GM21619 (cell line): ENCODE results near the gene KIF26A.
"Not testable (repeated sequence)": the region's sequence is repeated elsewhere in the genome, so short reads cannot be mapped to it uniquely, and the experiment has no call there.

Experiments used
- ATAC-seq: cut with Tn5 transposase; IDR thresholded peaks from one replicate; pipeline ENCODE4 v1.9.1; 2021; ENCODE audit not compliant: unreplicated experiment

KIF26A gene

DNA sequence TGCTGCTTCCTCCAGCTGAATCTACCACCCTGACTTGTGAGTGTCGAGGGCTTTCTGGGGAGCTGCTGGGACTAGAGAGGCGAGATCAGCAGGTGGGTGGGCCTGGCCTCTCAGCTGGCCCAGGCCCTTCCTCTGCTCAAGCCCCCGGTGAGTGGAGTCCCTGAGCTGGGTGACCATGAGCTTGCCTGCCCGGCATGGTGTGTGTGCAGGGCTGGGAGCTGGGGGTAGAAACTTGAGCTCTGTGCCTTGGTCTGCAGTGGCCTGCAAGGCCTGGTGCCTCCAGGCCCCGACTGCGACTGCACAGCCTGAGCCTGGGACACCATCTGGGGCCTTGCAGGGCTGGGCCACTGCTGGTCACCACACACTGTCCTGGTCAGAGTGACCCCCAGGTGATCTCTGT is 67.4 kb downstream of the KIF26A start:
- no peak for ATAC-seq

DNA sequence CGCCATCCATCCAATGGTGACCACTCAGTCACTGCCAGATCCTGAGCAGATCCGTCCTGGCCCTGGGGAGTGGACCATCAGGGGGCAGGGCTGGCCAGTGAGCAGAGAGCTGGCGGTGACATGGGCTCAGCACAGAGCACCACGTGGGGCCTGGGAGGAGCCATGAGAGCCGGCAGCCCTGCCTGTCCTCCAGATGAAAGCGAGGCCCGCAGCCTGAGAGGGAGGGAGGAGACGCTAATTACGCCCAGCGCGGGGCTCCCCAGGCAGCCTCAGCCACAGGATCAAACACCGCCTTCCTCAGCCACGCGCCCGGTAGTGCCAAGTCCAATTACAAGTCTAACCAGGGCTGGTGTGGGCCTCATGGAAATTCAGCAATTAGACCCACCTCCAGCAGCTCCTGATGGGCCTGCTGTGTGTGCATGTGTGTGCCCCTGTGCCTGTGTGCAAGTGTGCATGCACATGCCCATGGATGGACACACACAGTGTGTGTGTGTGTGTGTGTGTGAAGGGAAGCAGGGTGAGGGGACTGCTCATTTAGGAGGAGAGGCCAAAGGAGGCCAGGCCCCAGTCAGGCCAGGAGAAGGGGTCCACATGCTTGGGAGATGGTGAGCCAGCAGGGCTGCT is 68.0 kb downstream of the KIF26A start:
- no peak for ATAC-seq

DNA sequence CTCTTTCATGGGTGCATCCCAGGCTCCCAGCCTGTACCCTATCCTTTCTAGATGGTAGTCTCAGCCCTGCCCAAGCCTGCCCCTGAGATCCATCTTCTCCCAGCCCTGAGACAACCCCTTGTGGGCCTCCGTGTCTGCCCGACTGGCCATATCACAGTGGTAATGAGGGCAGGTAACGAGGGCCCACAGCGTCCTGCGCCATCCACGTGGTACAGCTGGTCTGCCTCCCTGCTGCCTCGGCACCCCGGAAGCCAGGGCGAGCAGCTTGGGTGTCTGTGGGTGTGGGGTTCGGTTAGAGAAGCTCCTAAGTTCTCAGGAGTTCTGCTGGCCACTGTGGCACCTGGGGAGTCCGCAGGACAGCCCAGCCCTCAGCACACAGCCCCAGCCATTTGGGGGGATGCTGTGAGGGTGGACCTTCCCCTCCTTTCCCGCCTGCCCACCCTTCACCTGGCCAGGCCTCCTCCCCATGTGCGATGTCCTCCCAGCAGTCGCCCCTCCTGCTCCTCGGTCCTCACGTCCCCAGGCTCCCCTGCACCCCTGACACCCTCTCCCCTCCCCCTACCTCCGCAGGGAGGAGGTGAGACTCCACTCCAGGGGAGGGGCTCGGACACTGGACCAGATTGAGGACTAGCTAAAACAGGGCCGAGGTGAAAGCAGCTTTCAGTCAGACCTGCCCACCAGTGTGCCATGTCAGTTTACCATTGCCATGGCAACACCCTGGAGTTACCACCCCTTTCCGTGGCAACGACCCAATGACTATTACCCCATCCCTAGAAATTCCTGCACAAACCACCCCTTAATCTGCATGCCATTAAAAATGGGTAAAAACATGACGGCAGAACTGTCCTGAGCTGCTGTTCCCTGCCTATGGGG is 69.0 kb downstream of the KIF26A start:
- ATAC-seq = no peak

DNA sequence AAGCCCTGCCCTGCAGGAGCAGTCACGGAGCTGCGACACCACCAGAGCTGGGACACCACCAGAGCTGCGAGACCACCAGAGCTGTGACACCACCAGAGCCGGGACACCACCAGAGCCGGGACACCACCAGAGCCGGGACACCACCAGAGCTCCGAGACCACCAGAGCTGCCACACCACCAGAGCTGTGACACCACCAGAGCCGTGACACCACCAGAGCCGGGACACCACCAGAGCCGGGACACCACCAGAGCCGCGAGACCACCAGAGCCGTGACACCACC is 69.6 kb downstream of the KIF26A start:
- not testable (repeated sequence) for ATAC-seq

DNA sequence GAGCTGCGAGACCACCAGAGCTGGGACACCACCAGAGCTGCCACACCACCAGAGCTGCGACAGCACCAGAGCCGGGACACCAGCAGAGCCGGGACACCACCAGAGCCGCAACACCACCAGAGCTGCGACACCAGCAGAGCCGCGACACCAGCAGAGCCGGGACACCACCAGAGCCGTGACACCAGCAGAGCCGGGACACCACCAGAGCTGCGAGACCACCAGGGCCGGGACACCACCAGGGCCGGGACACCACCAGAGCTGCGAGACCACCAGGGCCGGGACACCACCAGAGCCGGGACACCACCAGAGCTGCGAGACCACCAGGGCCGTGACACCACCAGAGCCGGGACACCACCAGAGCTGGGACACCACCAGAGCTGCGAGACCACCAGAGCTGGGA is 69.9 kb downstream of the KIF26A start:
- not testable (repeated sequence) for ATAC-seq

DNA sequence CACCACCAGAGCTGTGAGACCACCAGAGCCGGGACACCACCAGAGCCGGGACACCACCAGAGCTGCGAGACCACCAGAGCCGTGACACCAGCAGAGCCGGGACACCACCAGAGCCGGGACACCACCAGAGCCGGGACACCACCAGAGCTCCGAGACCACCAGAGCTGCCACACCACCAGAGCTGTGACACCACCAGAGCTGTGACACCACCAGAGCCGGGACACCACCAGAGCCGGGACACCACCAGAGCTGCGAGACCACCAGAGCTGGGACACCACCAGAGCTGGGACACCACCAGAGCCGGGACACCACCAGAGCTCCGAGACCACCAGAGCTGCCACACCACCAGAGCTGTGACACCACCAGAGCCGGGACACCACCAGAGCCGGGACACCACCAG is 70.7 kb downstream of the KIF26A start:
- ATAC-seq = not testable (repeated sequence)

DNA sequence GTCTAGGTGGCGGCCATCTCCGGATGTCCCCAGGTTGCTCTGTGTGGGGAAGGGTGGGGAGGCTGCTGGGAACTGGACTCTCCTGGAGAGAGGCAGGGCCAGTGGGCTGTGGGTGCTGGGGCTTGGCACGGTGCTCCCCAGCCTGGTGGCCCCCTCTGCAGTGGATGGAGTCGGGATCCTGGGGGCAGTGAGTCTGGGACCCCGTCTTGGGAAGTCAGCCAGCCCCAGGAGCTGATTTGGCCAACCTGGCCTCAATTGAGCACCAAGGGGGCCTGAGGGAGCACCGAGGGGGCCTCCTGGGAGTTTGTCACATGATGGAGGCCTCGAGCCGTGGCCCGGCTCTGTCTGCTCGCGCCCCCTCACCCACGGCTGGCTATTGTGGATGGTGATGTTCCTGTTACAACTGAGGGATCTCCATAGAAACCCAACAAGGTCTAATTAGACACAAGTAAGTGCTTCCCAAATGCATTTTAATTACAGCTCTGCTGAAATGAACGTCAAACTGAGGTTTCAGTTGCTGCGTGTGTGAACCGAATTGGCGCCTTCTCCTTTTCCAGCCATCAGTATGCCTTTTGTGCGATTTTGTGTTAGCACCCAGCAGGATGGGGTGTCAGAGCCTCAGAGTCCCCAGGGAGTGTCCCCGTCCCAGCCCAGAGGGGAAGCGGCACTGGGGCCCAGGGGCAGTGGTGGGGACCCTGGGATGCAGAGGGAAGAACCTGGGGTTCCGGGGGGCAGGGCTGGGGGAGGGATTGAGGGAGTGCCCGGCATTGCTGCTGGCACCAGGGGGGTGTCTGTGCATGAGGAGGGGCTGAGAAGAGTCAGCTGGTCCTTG is 71.8 kb downstream of the KIF26A start:
- ATAC-seq = no peak

DNA sequence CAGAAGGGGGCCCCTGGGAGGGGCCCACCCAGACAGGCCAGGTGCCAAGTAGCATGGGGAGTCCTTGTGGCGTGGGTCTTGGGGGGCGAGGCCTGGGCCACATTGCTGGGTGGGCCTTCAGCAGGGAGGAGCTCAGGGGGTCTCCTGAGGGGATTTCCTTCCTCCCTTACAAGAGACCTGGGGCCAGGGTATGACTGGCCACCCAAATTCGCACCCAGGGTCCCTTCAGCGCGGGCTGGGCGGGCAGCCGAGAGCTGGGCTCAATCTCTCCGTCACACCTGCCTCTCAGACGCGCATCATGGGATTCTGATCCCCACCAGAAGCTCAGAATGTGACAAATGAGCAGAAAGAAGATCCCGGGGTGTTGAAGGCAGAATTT is 72.4 kb downstream of the KIF26A start:
- ATAC-seq = no peak

DNA sequence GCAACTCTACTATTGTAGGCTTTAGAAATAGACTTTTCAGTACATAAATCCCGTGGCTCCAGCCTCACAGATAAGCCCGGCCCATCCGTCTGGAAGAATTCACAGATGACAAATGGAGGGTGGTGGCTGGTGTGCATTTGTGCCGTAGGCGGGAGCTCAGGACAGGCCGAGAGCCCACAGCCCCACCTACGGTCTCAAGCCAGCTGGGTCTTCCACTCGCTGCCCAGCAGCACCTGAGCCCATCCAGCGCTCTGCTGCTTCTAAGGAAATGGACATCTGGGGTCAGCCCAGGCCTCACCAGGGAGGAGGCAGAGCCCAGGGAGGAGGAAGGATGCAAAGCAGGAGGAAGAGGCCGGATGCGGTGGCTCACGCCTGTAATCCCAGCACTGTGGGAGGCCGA is 72.8 kb downstream of the KIF26A start:
- no peak for ATAC-seq

DNA sequence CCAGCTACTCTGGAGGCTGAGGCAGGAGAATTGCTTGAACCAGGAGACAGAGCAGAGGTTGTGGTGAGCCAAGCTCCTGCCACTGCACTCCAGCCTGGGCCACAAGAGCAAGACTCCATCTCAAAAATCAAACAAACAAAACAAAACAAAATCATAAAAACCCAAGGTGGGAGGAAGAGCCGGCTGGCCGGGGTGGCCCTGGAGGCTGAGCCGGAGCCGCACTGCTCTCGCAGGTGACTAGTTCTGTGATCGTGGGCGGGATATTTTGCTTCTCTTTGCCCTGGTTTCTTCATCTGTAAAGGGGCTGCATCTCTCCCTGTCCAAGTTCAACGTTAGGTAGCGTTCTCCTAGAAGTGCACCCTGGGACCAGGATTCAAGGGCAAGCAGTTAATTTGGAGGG is 73.4 kb downstream of the KIF26A start:
- ATAC-seq = no peak

DNA sequence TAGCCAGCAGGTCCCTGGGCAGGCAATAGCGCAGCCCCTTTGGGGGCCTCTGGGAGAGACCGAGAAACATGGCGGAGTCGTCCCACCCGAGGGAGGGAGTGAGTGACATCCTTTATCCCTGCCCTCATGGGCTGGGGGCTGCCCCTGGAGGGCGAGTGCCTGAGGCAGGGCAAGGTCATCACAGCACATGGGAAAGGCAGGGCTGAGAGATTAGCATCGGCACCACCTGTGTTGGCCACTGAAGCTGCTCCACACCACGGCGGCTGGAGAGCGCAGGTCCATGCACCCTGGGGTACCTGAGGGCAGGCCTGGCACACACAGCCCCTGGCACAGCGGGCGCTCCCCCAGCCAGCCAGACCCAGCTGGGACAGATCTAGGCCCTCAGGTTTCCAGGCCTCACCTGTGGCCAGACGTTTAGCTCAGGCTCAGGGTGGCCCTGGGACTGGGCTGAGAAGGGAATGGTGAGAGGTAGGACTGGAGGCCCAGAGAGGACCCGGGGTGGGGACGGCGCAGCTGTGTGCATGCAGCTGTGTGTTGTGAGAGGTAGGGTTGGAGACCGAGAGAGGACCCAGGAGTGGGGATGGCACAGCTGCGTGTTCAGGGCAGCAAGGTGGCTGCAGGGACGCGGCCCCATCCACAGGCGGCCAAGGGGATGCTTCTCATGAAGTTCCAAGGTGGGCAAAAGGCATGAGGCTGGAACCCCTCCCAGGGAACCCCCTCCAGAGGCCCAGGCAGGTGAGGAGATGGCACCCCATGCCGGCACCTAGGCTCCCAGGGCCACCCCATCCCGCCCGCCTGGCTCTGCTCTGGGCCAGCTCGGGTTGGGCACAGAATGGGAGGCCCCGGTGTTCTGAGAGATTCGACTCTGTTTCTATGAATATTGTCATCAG is 74.1 kb downstream of the KIF26A start:
- ATAC-seq = no peak

DNA sequence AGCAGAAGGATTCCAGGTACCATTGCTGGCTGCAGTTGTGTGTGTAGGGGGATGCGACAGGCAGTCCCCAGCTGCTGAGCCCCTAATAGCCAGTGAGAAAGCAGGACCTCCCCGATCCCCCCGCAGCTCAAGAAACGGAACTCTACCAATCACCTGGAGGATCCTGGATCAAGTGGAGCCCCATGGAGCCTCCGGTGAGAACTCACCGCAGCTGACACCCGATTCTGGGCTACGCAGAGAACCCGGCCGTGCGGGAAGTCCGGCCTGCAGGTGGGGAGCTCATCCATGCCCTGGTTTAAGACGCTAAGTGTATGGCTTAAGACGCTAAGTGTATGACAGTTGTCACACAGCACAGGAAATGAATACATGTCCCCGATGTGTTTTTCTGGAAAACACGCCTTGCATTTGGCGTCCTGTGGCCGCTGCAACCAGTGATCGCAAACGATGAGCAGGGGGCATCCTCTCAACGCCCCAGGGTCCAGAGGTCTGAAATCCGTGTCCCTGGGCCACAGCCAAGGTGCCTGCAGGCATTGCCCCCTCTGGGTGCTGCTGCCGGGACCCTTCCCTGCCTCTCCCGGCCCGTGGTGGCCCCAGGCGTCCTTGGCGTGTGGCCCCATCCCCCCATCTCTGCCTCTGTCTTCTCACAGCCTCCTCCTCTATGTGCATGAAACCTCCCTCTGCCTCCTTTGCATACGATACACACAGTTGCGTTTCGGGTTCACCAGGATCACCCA is 75.1 kb downstream of the KIF26A start:
- ATAC-seq = no peak

DNA sequence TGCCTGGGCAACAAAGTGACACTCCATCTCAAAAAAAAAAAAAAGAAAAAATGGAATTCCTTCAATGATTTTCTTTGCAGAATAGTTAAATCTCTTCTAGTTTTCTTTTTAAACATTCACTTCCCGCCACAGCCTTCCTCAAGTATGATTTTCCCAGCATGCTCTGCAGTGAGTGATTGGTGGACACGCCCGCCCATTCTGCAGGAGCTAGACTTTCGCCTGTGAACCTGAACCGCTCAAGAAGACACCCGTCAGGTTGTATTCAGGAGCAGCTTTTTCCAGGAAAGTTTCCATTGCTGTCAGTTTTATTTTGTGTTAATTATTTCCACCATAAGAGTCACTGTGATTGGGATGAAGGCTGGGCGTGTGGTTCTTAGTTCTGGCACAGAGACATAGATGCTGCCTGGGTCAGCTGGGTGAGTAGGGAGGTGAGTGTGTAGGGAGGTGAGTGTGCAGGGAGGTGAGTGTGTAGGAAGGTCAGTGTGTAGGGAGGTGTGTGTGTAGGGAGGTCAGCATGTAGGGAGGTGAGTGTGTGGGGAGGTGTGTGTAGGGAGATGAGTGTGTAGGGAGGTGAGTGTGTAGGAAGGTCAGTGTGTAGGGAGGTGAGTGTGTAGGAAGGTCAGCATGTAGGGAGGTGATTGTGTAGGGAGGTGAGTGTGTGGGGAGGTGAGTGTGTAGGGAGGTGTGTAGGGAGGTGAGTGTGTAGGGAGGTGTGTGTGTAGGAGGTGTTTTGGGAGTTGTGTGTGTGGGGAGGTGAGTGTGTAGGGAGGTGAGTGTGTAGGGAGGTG is 76.2 kb downstream of the KIF26A start:
- ATAC-seq = no peak

DNA sequence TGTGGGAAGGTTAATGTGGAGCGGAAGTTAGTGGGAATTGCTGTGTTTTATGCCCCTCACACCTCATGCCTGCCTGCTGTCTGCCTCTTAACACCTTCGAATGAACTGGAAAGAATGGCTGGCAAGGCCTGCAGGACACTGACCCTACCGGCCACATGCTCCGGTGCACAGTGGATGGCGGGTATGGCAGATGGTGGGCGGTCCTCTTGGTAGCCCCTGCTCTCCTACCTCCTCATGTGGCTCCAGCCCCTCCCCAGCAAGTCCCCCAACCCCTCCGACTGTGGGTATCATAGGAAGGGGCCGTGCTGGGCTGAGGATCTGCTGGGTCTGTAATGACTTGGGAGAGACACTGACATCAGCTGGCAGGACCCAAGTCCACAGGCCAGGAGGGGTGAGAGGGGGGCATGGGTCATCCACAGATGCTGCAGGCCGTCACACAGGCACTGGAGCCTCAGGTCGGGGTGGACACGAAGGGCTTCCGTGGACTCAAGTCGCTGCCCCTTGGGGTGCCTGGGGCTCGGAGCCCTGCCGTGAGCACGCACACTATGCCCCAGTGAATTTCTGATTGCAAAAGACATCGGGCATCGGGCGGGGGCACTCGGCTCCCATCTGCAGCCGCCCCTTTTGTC is 77.4 kb downstream of the KIF26A start:
- no peak for ATAC-seq

DNA sequence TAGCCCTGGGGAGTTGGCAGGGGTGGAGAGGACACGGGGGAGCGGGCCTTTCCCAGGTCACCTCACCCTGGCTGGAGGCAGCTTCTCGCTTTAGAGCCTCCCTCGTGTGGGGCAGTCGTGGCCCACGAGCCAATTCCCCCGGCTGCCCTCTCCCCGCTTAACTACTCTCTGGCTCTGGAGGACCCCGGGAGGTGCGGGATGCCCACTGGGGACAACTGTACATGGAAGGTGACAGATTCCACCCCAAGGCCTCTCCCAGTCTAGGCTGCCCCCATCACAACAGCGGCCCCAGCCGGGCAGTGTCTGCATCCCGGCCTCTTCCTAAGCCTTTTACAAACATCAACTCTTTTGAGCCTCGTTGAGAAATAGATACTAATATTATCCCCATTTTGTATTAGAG is 78.1 kb downstream of the KIF26A start:
- no peak for ATAC-seq

DNA sequence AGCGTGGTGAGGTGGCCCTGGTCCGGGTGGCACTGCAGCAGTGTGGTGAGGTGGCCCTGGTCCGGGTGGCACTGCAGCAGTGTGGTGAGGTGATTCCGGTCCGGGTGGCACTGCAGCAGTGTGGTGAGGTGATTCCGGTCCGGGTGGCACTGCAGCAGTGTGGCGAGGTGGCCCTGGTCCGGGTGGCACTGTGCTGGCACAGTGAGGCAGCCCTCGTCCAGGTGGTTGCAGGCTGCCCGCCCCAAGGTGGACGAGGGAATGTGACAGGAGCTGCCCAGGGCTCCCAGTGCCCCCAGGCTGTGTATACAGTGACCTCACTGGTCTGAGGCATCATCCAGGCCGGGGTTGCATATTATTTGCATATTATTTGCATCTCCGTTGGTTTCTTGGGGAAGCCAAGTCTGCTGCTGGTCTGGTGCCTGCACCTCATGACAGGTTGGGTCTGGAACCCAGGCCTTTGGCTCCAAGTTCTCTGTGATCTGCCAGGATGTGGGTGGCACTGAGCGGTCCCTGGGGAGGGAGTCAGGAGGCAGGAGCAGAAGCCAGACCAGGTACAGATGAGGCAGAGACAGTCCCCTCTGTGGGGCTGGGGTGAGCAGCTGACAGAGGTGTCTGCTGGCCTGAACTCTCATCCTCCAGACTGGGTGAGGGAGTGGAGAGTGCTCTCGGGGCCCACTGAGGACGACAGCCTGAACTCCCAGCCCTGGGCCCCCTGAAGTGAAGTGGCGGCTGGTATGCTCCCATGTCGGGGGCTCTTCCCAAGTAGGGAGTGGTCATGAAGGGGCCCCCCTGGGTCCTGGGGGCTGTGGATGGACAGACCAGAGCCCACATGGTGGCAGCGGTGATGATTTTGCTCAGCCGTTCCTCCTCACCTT is 79.3 kb downstream of the KIF26A start:
- ATAC-seq = no peak

DNA sequence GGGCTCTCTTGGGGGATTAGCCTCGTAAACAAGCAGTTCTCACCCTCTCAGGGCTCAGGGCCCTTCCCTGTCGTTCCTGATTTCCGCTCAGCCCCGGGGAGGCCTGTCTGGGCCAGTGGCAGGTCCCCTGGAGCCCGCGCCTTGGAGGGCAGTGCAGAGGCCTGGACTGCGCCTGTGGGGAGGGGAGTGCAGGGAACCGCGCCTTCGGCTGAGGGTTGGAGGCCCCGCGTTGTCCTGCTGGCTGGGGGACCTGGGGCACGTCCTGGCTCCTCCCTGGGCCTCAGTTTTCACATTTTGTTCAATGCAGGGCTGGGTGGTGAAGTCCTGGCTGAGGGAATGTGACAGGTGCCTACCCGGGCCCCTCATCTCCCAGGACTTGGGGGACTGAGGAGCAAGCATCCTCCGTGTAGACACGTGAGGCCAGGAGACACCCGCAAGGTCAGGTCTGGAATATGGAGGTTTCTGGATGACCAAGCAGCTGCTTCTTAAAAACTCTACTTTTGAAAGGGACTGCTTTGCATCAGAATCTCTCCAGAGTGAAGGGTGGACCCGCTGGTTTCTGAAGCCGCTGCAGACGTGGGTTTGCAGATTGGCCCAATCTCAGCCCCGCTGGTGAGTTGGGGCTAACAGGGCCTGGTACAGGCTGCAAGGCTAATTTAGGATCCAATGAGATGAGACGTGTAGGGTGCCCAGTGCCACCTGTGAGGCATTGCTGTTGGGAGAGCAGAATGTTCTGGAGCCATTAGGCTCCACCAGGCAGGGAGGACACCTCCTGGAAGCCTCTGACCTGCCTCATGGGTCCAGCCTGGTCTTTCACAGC is 80.2 kb downstream of the KIF26A start:
- ATAC-seq = no peak
